Measurements from ENCODE around the gene MAGEA2B. TPM values are rescaled to one million over a fixed set of nuclear protein-coding genes. Genes with fewer than 3 reads are reported as not detected.
"Not testable (repeated sequence)": the region's sequence is repeated elsewhere in the genome, so short reads cannot be mapped to it uniquely, and the experiment has no call there.

MAGEA2B gene
- total and polyA plus RNA-seq, 2 experiments from 2014 or later, result not detected

- H3K27me3 ChIP-seq, result no peaks in the 10 kb centered on the region
- TF ChIP-seq CTCF (IDR thresholded peaks at IDR 0.05; ENCODE audit: poor library complexity), result no peak
- TF ChIP-seq EZH2 (IDR thresholded peaks at IDR 0.05; ENCODE audit: borderline replicate concordance), result no peak
- no peak for TF ChIP-seq EZH2phosphoT487 (IDR thresholded peaks at IDR 0.05; ENCODE audit: low read depth, severe bottlenecking, unreplicated experiment)
- H3K79me2 ChIP-seq, result no peaks in the 10 kb centered on the region
- H3K9me3 ChIP-seq (ENCODE audit: low read depth), result no peaks in the 10 kb centered on the region
- no peak overlapping the region for H2AFZ ChIP-seq
- WGBS (ENCODE audit: low lambda C conversion rate, missing lambda C conversion rate), result 77% methylated on average over 2 of the region's 2 CpGs
- H3K9me2 ChIP-seq (replicated peaks; ENCODE audit: insufficient read depth), result no peaks in the 10 kb centered on the region
- no peak for DNase-seq (ENCODE audit: low spot score)
- no peak overlapping the region for H3K4me3 ChIP-seq
- no peaks in the 10 kb centered on the region for H4K20me1 ChIP-seq (ENCODE audit: insufficient read depth, poor library complexity, severe bottlenecking)
- no peak overlapping the region for H3K4me2 ChIP-seq
- H3K4me1 ChIP-seq (ENCODE audit: insufficient read depth), result no peaks in the 10 kb centered on the region
- no peak overlapping the region for H3K27ac ChIP-seq
- H3K36me3 ChIP-seq (replicated peaks; ENCODE audit: insufficient read depth, low read depth), result no peaks in the 10 kb centered on the region
Measured at GRCh38 chrX:152735101-152735500, 20.7 kb downstream of the MAGEA2B start.

- no peak for TF ChIP-seq EZH2phosphoT487 (IDR thresholded peaks at IDR 0.05; ENCODE audit: low read depth, severe bottlenecking, unreplicated experiment)
- TF ChIP-seq CTCF (IDR thresholded peaks at IDR 0.05; ENCODE audit: poor library complexity), result no peak
- no peak for TF ChIP-seq EZH2 (IDR thresholded peaks at IDR 0.05; ENCODE audit: borderline replicate concordance)
- Histone ChIP-seq H3K9me3 (ENCODE audit: low read depth) (no peaks in the 10 kb centered on the region), H3K4me3 (no peak overlapping the region), H2AFZ (no peak overlapping the region), H3K27ac (no peak overlapping the region), H3K4me1 (ENCODE audit: insufficient read depth) (no peaks in the 10 kb centered on the region), H3K4me2 (no peak overlapping the region), H3K9me2 (replicated peaks; ENCODE audit: insufficient read depth) (no peaks in the 10 kb centered on the region), H3K79me2 (no peaks in the 10 kb centered on the region), H3K36me3 (replicated peaks; ENCODE audit: insufficient read depth, low read depth) (no peaks in the 10 kb centered on the region), H3K27me3 (no peaks in the 10 kb centered on the region), H4K20me1 (ENCODE audit: insufficient read depth, poor library complexity, severe bottlenecking) (no peaks in the 10 kb centered on the region)
- WGBS (ENCODE audit: low lambda C conversion rate, missing lambda C conversion rate), result 86% methylated on average over 12 of the region's 12 CpGs
- no peak for DNase-seq (ENCODE audit: low spot score)
Measured at GRCh38 chrX:152735860-152736511, 21.6 kb downstream of the MAGEA2B start.

- not testable (repeated sequence) for H3K27ac ChIP-seq; H2AFZ ChIP-seq; H3K9me3 ChIP-seq (ENCODE audit: low read depth); DNase-seq (ENCODE audit: low spot score); H4K20me1 ChIP-seq (ENCODE audit: insufficient read depth, poor library complexity, severe bottlenecking); H3K4me1 ChIP-seq (ENCODE audit: insufficient read depth); H3K4me2 ChIP-seq; H3K36me3 ChIP-seq (replicated peaks; ENCODE audit: insufficient read depth, low read depth); H3K9me2 ChIP-seq (replicated peaks; ENCODE audit: insufficient read depth); H3K79me2 ChIP-seq; H3K27me3 ChIP-seq; H3K4me3 ChIP-seq
- WGBS (ENCODE audit: low lambda C conversion rate, missing lambda C conversion rate), result 67% methylated on average over 12 of the region's 12 CpGs
Measured at GRCh38 chrX:152736528-152736927, 22.1 kb downstream of the MAGEA2B start.

GRCh38 chrX:152738560-152738959, 24.1 kb downstream of the MAGEA2B start:
- 78% methylated on average over 5 of the region's 5 CpGs for WGBS (ENCODE audit: low lambda C conversion rate, missing lambda C conversion rate)
- no peaks in the 10 kb centered on the region for H3K79me2 ChIP-seq
- H3K27me3 ChIP-seq, result no peaks in the 10 kb centered on the region
- TF ChIP-seq EZH2 (IDR thresholded peaks at IDR 0.05; ENCODE audit: borderline replicate concordance) (no peak), CTCF (IDR thresholded peaks at IDR 0.05; ENCODE audit: poor library complexity) (no peak), EZH2phosphoT487 (IDR thresholded peaks at IDR 0.05; ENCODE audit: low read depth, severe bottlenecking, unreplicated experiment) (no peak)
- DNase-seq (ENCODE audit: low spot score), result no peak
- H4K20me1 ChIP-seq (ENCODE audit: insufficient read depth, poor library complexity, severe bottlenecking), result no peaks in the 10 kb centered on the region
- no peak overlapping the region for H2AFZ ChIP-seq
- H3K36me3 ChIP-seq (replicated peaks; ENCODE audit: insufficient read depth, low read depth), result no peaks in the 10 kb centered on the region
- H3K27ac ChIP-seq, result no peak overlapping the region
- H3K4me3 ChIP-seq, result no peak overlapping the region
- no peaks in the 10 kb centered on the region for H3K9me3 ChIP-seq (ENCODE audit: low read depth)
- no peak overlapping the region for H3K4me2 ChIP-seq
- no peaks in the 10 kb centered on the region for H3K9me2 ChIP-seq (replicated peaks; ENCODE audit: insufficient read depth)
- H3K4me1 ChIP-seq (ENCODE audit: insufficient read depth), result no peaks in the 10 kb centered on the region

- not testable (repeated sequence) for H3K27ac ChIP-seq; DNase-seq (ENCODE audit: low spot score); H3K27me3 ChIP-seq; H3K9me2 ChIP-seq (replicated peaks; ENCODE audit: insufficient read depth); H3K4me2 ChIP-seq; H3K79me2 ChIP-seq; H3K4me3 ChIP-seq; H4K20me1 ChIP-seq (ENCODE audit: insufficient read depth, poor library complexity, severe bottlenecking); H3K4me1 ChIP-seq (ENCODE audit: insufficient read depth); H3K9me3 ChIP-seq (ENCODE audit: low read depth); H2AFZ ChIP-seq; H3K36me3 ChIP-seq (replicated peaks; ENCODE audit: insufficient read depth, low read depth)
- no CpG with 5 or more reads among the region's 35 CpGs for WGBS (ENCODE audit: low lambda C conversion rate, missing lambda C conversion rate)
Measured at GRCh38 chrX:152753686-152754650, 39.5 kb downstream of the MAGEA2B start, which contains the start of gene MAGEA2. Gene MAGEA2, minus strand, starts transcription at chrX:152753842. Its CDS starts 2,479 bp downstream, at chrX:152751363.

Data from hepatocyte (in vitro differentiated cells).